Osteoblast (primary cell): ENCODE data around the gene PID1. TPM values are rescaled to one million over a fixed set of nuclear protein-coding genes. Genes with fewer than 3 reads are reported as not detected.

Experiments used
- DNase-seq: peaks from one replicate; pipeline ENCODE4 v3.0.0; 2011; ENCODE audit warnings: low spot score, mixed read lengths; ENCODE audit not compliant: insufficient read length; ENCODE audit errors: missing footprints
- H2AFZ ChIP-seq: 2 replicates; pipeline ENCODE4 v1.6.0; 2011; ENCODE audit warnings: mild to moderate bottlenecking, low read length
- H3K27ac ChIP-seq: 2 replicates; pipeline ENCODE4 v1.5.1; 2011; ENCODE audit warnings: mild to moderate bottlenecking, low read depth, low read length, moderate library complexity
- H3K27me3 ChIP-seq: 2 replicates; pipeline ENCODE4 v1.6.0; 2012; ENCODE audit warnings: mild to moderate bottlenecking, control low read depth, inconsistent platforms, low read length, moderate library complexity; ENCODE audit not compliant: insufficient read depth
- H3K36me3 ChIP-seq: 2 replicates; pipeline ENCODE4 v1.5.1; 2011; ENCODE audit warnings: mild to moderate bottlenecking, low read length, control low read depth, moderate library complexity; ENCODE audit not compliant: insufficient read depth
- H3K4me1 ChIP-seq: 2 replicates; pipeline ENCODE4 v1.5.1; 2011; ENCODE audit warnings: mild to moderate bottlenecking, low read length, control low read depth, moderate library complexity; ENCODE audit not compliant: insufficient read depth
- H3K4me2 ChIP-seq: 2 replicates; pipeline ENCODE4 v1.6.0; 2011; ENCODE audit warnings: mild to moderate bottlenecking, low read length; ENCODE audit not compliant: insufficient read depth
- H3K4me3 ChIP-seq: fragments of 200-600 bp; sonication (generic); 3 replicates; pipeline ENCODE4 v1.5.1; 2012; ENCODE audit warnings: mild to moderate bottlenecking, low read length, inconsistent platforms; ENCODE audit not compliant: insufficient read depth
- H3K79me2 ChIP-seq: 2 replicates; pipeline ENCODE4 v1.6.0; 2012; ENCODE audit warnings: mild to moderate bottlenecking, low read length, control low read depth, inconsistent platforms; ENCODE audit not compliant: insufficient read depth
- H3K9me3 ChIP-seq: 2 replicates; pipeline ENCODE4 v1.5.1; 2011; ENCODE audit warnings: low read depth, low read length, control low read depth
- H4K20me1 ChIP-seq: 2 replicates; pipeline ENCODE4 v1.6.0; 2012; ENCODE audit warnings: mild to moderate bottlenecking, low read length, control low read depth; ENCODE audit not compliant: insufficient read depth
- CTCF ChIP-seq: IDR thresholded peaks from 2 replicates; pipeline ENCODE4 v1.5.1; 2011; ENCODE audit warnings: mild to moderate bottlenecking, low read depth, low read length, moderate library complexity; ENCODE audit errors: extremely low read depth
- total RNA-seq: library from RNA; depleted of rRNA; stranded (reverse); fragments of >200 nt; gene quantifications from 2 replicates; pipeline ENCODE4 v1.2.3, GENCODE V29; 2012

PID1 gene
- total RNA-seq, 1 donor: 9.8 TPM

DNA sequence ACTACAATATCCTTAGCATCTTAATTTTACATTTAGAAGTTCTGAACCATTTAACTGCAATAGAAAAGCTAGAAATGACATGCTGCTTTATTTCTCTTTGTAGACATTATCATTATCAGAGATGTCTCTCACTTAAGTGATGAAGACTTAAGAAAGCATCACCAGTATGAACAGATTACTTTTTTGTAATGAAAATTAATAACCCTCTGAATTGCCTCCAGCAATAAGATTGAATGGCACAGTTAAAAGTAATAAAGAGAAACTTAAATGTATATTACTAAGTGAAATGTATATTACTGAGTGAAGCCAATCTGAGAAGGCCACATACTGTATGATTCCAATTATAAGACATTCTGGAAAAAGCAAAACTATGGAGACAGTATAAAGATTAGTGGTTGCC, 89.4 kb downstream of the PID1 start:
- H3K9me3 ChIP-seq: no peaks in the 10 kb centered on the region
- DNase-seq: no peak
- H3K36me3 ChIP-seq: no peaks in the 10 kb centered on the region
- no peaks in the 10 kb centered on the region for H3K4me1 ChIP-seq
- no peak overlapping the region for H3K27ac ChIP-seq
- no peak for TF ChIP-seq CTCF
- H3K4me2 ChIP-seq: no peak overlapping the region
- no peaks in the 10 kb centered on the region for H3K27me3 ChIP-seq
- no peak overlapping the region for H2AFZ ChIP-seq
- no peaks in the 10 kb centered on the region for H4K20me1 ChIP-seq
- H3K4me3 ChIP-seq: no peak overlapping the region
- no peaks in the 10 kb centered on the region for H3K79me2 ChIP-seq

- Histone ChIP-seq H2AFZ (no peak overlapping the region), H3K27ac (no peak overlapping the region), H3K36me3 (no peaks in the 10 kb centered on the region), H3K9me3 (no peaks in the 10 kb centered on the region), H3K79me2 (no peaks in the 10 kb centered on the region), H3K4me1 (no peaks in the 10 kb centered on the region), H3K4me2 (no peak overlapping the region), H3K27me3 (no peaks in the 10 kb centered on the region), H3K4me3 (no peak overlapping the region), H4K20me1 (no peaks in the 10 kb centered on the region)
- TF ChIP-seq CTCF: no peak
- DNase-seq: no peak
Measured at GRCh38 chr2:229180658-229181057, 90.4 kb downstream of the PID1 start.

GRCh38 chr2:229179628-229180027, 91.5 kb downstream of the PID1 start:
- no peaks in the 10 kb centered on the region for H3K36me3 ChIP-seq
- H3K4me3 ChIP-seq: no peak overlapping the region
- no peaks in the 10 kb centered on the region for H3K79me2 ChIP-seq
- no peaks in the 10 kb centered on the region for H3K4me1 ChIP-seq
- no peaks in the 10 kb centered on the region for H3K27me3 ChIP-seq
- H3K27ac ChIP-seq: no peak overlapping the region
- no peaks in the 10 kb centered on the region for H3K9me3 ChIP-seq
- TF ChIP-seq CTCF: no peak
- H2AFZ ChIP-seq: no peak overlapping the region
- no peaks in the 10 kb centered on the region for H4K20me1 ChIP-seq
- DNase-seq: no peak
- no peak overlapping the region for H3K4me2 ChIP-seq

DNA sequence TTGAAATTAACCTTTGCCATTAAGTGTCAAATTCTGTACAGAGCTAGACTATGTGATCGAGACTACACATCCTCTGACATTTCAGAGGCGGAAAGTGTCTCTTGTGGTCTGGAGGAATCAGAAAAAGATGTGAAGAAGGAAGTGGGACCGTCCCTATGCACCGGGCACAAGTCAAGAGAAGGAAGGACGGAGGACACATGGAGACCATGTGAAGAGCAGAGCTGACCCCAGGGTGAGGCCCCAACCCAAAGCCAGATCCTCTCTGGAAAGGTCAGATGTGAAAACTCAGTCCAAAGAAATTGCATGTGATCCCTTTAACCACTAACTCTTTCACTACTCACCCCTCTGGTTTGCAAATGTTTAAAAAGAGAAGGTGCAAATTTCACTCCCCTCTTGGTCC, 92.4 kb downstream of the PID1 start:
- Histone ChIP-seq H2AFZ (no peak overlapping the region), H3K27ac (no peak overlapping the region), H3K27me3 (no peaks in the 10 kb centered on the region), H3K79me2 (no peaks in the 10 kb centered on the region), H3K4me2 (no peak overlapping the region), H3K36me3 (no peaks in the 10 kb centered on the region), H3K4me1 (no peaks in the 10 kb centered on the region), H4K20me1 (no peaks in the 10 kb centered on the region), H3K9me3 (no peaks in the 10 kb centered on the region), H3K4me3 (no peak overlapping the region)
- DNase-seq: no peak
- no peak for TF ChIP-seq CTCF
